Glomerular visceral epithelial cell (primary cell): Measurements from ENCODE around the gene FHL2.
"Not testable (repeated sequence)": the region's sequence is repeated elsewhere in the genome, so short reads cannot be mapped to it uniquely, and the experiment has no call there.

Source experiments
- DNase-seq: peaks from one replicate; pipeline ENCODE4 v3.0.0-alpha.2; 2016; ENCODE audit errors: extremely low spot score

FHL2 gene

DNA sequence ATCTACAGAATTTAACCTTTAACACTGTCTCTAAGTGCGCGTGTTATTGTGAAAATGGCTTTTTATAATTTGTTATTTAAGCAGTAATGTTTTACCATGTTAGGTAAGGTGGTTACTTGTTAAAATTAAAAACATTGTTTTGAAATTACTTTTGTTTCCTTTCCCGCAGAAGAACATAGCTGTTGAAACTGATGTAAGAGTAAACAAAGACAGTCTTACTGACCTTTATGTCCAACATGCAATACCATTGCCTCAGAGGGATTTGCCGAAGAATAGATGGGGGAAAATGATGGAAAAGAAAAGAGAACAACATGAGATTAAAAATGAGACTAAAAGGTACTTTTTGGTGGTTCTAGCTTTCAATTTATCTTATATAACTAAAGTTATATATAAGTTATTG is 59.4 kb downstream of the FHL2 start:
- DNase-seq, result no peak

DNA sequence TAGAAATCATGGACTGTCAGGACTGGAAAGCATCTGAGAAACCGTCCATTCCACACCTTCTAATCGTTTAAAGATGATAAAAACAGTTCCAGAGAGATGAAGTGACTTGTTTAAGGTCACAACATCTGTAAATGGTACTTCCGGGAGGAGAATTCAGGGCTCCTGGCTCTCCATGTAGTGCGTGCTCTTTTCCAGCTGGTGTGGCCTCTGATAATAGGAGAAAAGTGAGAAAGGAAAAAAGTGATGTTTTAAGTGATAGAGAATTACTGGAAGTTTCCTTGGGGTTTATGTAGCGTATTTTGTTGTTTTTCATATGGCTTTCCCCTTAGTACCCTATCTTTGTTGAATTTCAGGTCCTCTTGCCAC is 60.8 kb downstream of the FHL2 start:
- no peak for DNase-seq

DNA sequence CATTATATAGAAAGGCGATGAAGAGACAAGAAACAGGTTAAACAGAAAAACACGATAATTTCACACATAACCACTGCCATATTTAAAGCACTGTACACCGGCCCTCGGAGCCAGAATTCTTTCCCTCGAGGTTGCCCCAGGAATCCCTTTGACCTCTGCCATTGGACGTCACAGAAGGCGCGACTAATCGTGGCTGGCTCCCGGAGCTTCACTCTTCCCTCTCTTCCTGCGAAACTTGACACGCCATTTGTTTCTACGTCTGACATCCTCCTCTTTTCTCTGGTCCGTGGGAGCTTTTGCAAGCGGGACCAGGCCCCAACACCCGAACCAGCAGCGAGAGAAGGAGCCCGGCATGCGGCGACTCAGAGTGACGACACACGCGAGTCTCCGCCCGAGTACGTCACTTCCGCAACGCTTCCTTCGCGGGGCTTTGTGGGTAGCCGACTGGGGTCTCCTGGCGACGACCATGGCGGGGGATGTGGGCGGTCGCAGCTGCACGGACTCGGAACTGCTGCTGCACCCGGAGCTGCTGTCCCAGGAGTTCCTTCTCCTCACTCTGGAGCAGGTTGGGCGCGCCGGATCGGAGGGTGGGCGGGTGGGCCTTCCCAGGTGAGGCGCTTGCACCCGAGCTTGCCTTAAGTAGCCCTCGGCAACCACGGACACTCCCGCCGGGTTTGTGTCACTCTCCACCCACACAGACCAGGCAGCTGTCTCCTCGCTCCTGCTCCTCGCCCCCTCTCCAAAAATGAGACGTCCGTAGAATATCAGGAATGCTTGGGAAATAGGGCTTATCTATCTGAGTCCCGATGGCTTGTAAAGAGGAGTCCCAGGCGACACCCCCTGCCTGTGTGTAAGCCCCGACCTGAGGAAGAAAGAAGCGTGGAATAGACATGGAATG is 61.5 kb downstream of the FHL2 start, which contains the start of gene C2orf49:
Gene C2orf49, plus strand, starts transcription at position 419 of the 898 bp plus-strand sequence. Its CDS starts 48 bp downstream, at position 467.
- DNase-seq, result peak; percentile 82

DNA sequence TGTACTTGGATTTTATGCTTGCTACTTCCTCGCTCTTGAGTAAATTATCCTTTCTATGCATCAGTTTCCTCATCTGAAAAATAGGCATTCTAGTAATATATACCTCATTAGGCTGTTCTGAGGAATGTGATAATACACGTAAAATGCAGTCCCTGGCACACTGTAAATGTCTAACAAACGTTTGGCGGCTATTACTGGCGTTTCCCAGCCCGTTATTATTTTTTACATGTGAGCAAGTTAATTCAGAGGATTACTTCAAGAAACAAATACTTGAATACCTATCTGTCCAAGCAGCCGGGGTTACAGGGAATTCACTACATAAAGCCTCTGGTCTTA is 62.1 kb downstream of the FHL2 start:
- no peak for DNase-seq

DNA sequence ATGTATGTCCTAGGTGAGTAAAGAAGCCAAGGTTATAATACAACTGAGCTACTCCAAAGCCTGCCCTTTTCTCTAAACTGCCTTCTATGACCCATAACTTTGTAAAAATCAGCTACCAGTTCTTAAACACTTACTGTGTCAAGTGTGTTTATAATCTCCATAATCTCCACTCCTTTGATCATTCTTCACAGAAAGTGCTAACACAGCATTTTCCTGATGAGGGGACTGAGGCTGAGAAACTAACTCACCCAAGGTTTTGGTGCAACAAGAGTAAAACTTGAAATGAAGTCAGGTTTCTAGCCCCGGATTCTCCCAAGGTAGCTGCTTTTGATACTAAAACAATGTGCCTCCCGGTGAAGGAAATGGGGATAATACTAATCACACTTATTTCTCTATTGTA is 63.4 kb downstream of the FHL2 start:
- DNase-seq, result no peak

DNA sequence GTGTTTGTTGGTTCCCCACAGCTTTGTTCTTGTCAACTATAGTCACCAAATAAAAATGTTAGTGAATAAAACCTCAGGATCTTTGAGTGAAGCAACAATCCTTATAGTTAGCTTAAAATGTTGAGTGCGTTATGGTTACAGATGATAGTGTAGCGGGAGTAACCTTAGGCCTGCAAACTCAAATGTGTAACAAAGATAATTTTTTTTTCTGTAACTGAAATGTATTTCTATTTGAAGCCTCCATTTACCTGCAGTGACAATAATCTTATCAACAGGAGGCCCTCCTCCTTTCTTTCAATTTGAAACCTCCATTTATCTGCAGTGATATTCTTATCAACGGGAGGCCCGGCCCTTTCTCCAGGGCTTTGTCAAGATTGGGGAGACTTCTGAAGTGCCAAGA is 64.6 kb downstream of the FHL2 start:
- DNase-seq, result no peak

DNA sequence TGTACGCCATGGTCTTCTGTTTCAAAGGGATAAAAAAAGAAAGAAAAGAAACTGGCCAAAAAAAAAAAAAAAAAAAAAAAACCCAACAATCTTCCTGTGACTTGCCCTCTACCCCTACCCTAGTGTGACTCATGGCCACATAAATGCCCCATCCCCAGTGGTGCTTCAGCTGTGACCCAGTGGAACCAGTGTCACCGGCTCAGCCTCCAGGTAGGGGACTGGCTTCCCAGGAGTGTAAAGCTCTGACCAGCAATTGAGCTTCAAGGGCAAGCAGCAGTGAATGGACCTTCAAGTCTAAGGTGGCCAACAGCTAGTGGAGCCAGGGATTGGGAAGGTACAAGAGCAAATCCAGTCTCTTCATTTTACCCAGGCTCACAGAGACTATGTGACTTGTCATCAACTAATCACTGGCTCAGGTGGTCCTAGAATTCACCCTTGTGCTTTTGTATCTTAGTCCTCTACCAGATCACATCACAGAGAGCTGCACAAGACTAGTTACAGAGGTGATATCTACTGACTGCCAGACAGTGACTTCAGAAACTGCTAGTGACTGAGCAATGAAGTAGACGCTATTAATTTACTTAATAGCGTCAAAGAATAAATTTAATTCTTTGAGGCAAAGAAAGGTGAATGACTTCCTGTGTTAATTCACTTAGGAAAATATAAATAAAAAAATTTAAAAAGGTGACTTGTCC is 68.0 kb downstream of the FHL2 start:
- no peak for DNase-seq

DNA sequence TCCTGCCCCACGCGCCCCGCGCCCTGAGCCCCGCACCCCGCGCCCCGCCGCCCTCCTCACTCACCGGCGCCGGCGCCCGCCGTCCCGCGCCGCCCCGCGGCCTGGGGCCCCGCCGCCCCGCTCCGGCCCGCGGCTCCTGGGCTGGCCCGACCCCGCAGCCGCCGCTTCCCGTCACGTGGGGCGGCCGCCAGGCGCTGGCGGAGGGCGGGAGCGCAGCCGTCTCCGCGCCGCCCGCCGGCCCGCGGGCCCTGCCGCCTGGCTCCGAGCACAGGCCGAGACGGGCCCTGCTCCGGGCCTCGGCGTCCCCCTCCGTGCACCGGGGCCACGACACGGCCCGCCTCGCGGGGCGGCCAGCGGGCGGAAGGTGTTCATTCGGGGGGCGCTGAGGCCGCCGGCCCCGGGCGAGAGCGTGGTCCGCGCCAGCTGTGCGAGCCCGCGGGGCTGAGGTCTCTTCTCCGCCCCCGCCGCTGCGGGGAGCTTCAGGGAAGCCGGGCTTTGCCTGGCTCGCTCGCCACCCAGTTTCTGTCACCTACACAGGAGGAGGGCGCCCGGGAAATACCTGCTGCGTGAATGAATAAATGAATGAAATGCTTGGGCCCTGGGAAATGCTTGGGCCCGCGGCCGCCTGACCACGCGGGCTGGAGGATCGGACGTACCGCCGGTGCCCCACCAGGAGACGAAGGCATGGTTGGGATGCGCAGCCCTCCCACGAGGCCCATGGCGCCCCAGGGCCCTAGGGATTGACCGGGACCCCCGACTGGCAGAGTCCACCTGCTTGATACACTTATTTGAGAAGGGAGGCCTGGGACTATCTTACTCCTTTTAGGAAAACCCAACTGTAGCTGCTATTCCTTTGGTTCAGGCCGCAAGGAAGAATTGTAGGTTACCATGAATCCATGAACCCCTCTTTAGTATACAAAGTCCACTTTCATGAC is 69.0 kb downstream of the FHL2 start, which contains the start of gene TGFBRAP1:
Gene TGFBRAP1, minus strand, starts transcription at position 175 of the 935 bp plus-strand sequence. CDS start 21,434 bp downstream, outside the sequence.
- peak; percentile 62 for DNase-seq

DNA sequence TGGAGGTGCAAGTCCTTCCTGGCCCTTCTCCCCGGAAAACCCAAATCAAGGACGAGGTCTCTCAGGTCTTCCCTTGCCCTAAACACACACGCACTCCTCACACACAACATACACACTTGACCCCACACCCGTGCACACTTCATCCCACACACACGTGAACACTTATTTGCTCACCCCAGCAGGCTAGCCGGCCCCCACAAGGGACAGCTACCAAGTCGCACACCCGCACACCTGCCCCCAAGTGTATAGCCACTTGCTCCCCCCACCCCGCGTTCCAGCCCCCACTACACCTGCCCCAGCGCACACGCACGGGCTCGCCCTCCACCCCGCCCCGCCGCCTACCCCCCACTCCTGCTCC is 69.7 kb downstream of the FHL2 start:
- DNase-seq, result no peak

DNA sequence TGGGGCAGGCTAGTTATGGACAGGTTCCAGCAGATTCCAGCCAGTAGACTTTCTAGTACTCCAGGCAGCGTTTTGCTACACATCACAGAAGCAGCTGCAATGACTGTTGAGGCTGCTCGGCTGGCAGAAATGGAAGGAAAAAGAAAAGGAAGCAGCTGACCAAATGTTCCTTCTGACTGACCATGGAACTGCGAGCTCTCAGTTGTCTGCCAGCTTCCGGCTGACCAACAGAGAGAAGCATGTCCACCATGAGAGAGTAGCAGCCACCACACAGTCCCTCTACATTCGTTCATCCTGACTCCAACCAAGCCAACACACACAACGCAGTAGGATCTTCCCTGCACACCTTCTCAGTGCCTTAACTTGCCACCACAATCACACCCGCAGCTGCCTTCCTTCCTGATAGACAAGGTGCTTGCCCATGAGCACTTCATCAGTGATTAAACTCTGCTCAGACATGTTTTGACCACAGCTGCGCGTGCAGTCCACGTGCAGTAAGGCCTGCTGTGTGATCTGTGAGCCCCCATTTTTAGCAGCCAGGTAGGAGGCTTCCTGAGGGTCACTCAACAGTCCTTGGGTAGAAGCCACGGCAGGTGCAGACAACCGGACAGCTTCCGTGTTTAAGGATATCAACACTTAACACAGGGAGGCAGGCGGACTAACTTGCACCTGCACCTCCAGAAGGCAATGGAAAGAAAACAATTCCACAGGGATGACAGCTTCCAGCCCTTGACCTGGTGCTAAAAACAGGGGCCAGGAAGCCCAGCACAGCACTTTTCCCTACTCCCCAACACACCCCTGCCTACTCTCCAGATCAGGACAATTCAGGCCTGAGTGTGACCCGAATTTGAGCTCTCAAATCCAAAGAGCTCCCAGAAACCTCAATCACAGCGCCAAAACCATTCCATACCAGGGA is 70.3 kb downstream of the FHL2 start:
- peak; percentile 83 for DNase-seq

DNA sequence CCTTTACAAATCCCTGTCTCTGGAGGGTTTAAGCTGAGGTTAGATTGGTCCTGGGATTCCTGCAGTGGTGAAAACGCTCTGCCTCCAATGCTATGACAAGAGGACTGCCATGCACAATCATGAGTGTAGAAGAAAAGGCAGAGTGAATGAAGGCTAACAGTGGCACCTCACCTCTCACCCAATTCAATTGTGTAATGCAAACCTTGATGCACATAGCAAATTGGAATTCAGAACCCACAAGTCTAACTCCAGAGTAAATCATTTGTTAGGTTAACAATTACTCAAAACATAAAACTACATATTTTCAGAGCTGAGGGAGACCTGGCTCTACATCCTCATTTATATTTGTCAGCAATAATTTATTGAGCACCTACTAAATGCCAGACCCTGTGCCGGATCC is 71.2 kb downstream of the FHL2 start:
- peak; percentile 59 for DNase-seq

DNA sequence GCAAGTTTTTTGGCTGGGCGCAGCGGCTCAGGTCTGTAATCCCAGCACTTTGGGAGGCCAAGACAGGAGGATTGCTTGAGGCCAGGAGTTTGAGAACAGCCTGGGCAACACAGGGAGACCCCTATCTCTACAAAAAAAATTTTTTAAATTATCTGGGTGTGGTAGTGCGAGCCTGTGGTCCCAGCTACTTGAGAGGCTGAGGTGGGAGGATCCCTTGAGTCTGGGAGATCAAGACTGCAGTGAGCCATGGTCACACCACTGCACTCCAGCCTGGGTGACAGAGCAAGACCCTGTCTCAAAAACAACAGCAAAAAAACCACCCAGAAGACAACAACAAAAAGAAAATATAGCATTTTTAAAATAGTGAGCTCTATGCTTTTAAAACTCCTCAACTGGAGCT is 71.6 kb downstream of the FHL2 start:
- DNase-seq, result not testable (repeated sequence)

DNA sequence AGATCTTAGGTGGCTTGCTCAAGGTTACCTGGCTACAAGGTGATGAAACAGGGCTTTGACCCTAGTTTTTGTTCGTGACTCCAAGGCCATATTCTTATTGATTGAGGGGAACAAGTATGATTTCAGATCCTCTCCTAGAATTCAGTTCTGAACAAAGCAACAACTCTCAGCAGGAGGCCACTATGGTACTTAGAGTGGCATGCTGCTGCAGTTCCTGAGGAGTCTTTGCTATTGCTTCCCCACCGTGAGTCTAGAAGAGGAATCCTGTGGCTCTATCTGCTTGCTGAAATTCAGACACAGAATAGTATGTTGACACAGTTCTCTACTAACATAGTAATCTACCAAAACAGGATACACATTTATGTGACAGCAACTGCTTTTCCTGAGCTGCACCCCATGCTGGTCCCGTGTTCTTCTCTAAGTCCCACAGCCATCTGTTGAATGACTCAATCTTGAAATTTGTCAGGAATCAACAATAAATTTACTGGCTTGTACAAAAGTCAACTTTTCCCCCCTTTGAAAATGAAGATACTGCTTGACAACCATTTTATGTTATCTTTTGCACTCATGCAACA is 73.4 kb downstream of the FHL2 start:
- peak; percentile 53 for DNase-seq

DNA sequence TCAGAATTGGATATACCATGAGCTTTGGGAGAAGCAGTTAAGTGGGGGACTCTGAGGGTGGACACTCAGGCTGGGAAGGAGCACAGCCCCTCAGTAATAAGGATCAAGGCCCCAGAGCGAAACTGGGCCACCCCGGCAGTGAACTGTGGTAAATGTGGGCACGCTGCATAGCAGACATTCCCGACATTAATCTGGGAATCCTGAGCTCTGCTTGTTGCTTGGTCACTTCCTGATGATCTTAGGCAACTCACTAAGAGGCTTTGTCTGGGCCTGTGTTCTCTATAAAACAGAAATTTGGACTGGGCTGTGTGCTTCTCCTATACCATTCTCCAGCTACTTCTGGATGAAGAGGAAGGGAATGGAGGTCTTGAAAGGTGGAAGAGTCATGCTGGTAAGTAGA is 74.1 kb downstream of the FHL2 start:
- DNase-seq, result peak; percentile 87

DNA sequence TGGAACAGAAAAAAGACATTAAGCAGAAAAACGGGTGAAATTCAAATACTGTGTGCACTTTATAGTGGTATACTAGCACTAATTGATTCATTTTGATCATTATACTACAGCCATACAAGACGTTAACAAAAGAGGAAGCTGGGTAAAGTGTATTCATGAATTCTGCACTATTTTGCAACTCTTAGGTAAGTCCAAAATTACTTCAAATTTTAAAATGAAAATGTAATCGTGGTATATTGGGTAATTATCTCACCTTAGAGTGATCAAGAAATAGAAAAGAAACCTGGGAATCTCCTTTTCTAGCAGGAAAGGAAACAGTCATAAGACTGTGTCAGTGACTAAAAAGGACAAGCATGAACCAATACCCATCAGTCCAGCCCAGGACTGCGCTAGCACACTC is 74.8 kb downstream of the FHL2 start:
- DNase-seq, result no peak

DNA sequence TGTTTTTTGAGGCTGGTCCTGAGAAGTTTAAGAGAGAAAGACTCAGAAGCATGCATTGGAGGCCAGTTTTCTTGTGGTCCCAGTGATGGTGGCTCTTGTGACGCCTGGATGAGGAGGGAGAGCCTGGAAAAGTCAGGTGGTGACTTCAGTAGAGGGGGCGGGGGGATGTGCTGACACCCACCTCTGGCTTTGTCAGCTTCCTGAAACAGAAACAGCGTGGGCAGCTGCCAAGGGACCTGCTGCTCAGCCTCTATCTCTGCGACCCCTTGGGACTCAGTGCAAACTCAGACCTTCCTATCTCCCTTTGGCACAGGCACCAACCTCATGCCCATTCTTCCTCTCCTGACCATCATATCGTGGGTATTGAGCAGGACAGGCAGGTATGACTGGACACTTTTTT is 75.7 kb downstream of the FHL2 start:
- no peak for DNase-seq

DNA sequence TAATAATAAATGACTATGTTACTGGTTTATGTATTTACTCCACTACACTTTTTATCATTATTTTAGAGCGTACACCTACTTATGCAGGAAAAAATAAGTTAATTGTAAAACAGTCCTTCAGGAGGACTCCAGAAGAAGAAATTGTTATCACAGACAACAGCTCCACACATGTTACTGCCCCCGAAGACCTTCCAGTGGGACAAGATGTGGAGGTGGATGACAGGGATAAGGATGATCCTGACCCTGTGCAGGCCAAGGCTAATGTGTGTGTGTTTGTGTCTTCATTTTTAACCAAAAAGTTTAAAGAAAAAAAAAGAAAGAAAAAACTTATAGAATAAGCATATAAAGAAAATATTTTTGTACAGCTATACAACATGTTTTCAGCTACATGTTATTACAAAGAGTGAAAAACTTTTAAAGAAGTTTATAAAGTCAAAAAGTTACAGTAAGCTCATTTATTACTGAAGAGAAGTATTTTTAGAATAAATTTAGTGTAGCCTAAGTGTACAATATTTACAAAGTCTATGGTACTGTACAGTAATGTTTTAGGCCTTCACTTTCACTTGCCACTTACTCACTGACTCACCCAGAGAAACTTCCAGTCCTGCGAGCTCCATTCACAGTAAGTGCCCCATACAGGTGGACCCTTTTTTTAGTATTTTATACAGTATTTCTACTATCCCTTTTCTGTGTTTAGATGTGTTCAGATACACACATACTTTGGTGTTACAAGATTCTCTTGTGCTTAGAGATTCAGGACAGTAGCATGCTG is 76.8 kb downstream of the FHL2 start:
- no peak for DNase-seq

DNA sequence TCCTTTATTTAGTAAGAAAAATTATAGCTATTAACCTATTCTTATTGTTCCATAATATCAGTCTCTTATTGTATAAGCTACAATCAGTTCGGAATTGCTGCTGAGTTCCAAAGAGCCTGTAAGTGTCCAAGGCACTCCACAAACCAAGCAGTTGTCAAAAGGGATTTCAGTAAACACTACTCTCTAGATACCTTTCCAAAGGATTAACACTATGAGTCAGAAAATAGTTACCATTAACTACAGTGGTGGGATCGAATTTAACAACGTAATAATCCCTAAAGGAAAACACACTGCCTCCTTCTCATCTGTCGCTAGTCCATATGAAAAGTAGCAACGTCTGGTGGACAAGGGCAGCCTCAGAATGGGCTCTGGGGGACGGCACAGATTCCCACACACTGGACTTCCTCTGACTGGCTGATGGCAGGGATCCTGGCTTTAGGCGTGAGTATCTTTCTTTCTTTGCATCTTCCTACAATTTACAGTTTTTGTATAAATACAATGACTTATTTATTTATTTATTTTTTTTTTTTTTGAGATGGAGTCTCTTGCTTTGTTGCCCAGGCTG is 78.1 kb downstream of the FHL2 start:
- no peak for DNase-seq

DNA sequence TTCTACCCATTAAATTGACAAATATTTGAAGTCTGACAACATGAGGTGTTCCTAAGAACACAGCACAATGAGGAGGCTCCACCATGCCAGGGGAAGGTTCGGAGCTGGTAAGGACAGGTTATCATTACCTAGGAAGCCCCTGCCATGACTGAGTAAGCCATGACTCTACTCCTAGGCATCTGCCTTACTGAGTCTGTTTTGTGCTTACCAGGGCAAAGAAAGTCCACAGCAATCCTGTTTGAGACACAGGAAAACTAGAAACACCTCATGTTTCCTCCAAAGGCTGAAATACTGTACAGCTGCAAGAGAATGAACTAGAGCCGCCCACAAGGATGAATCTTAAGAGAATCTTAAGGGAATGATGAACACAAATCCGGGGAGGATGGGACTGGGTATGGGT is 80.9 kb downstream of the FHL2 start:
- DNase-seq, result peak; percentile 35

DNA sequence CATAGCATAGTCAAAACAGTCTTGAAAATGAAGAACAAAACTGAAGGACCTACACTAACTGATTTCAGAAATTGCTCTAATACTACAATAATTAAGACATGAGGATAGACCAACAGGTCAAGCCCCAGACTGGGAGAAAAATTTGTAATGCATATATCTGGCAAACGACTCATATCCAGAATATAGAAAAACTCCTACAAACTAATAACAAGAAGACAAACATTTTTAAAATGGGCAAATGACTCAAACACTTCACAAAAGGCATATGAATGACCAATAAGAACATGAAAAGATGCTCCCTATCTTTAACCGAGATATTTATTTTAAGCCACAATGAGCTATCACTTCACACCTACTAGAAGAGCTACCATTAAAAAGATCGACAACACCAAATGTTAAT is 83.5 kb downstream of the FHL2 start:
- DNase-seq, result no peak
